IMR-90 (cell line): ENCODE data around the gene PKHD1.

Source experiments
- CTCF ChIP-seq: conservative IDR thresholded peaks from 2 replicates; pipeline ENCODE4 v1.5.1; 2012; ENCODE audit warnings: mild to moderate bottlenecking, low read depth, low read length, improper control_type of control experiment
- FOS ChIP-seq: fragments of 150-350 bp; IDR thresholded peaks from 2 replicates; pipeline ENCODE4 v1.6.1; 2016; ENCODE audit warnings: low read depth, low read length
- POLR2A ChIP-seq: IDR thresholded peaks from 2 replicates; pipeline ENCODE4 v1.6.1; 2012; ENCODE audit warnings: mild to moderate bottlenecking, low read depth, low read length
- RAD21 ChIP-seq: IDR thresholded peaks from 2 replicates; pipeline ENCODE4 v1.6.1; 2012; ENCODE audit warnings: low read length, improper control_type of control experiment
- RCOR1 ChIP-seq: IDR thresholded peaks from 2 replicates; pipeline ENCODE4 v1.6.1; 2012; ENCODE audit warnings: mild to moderate bottlenecking, low read length, improper control_type of control experiment; ENCODE audit not compliant: insufficient replicate concordance
- TF ChIP-seq, protein P1 (sequence below): fragments of 150-350 bp; IDR thresholded peaks from 2 replicates; pipeline ENCODE4 v1.6.1; 2017; ENCODE audit warnings: mild to moderate bottlenecking, antibody characterized with exemption, low read length, low read depth

DNA sequence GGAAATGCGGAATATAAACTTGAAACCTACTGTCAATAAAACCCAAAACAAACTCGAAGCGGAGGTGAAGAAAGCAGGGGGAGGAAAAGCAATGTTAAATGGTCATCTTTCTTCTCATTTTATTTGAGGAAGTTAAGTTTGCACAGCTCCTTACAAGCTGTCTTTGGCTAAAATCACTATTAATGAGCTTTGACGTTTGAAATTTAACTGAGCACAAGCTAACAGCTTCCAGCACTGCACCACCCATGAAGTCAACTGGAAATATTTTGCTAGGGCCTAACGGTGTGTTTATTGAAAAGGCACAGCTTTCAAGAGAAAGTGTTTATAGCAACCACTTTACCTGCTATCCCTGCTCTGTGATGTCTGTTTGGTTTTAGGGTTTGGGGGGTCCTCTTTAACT is 103.8 kb downstream of the PKHD1 start:
- no peak for TF ChIP-seq CTCF
- TF ChIP-seq, protein P1, sequence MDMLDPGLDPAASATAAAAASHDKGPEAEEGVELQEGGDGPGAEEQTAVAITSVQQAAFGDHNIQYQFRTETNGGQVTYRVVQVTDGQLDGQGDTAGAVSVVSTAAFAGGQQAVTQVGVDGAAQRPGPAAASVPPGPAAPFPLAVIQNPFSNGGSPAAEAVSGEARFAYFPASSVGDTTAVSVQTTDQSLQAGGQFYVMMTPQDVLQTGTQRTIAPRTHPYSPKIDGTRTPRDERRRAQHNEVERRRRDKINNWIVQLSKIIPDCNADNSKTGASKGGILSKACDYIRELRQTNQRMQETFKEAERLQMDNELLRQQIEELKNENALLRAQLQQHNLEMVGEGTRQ: no peak
- TF ChIP-seq FOS: no peak
- TF ChIP-seq POLR2A: no peak
- TF ChIP-seq RAD21: no peak
- TF ChIP-seq RCOR1: no peak
